HL-60 (cell line): ENCODE data around the gene PYGB.

Source experiments
- GABPA ChIP-seq: IDR thresholded peaks from 2 replicates; pipeline ENCODE4 v1.6.1; 2012; ENCODE audit warnings: low read depth
- POLR2AphosphoS5 ChIP-seq: IDR thresholded peaks from 2 replicates; pipeline ENCODE4 v1.6.1; 2012; ENCODE audit warnings: low read depth
- TF ChIP-seq, protein P1 (sequence below): IDR thresholded peaks from one replicate; pipeline ENCODE4 v1.5.1; 2011; ENCODE audit warnings: low read length, control low read depth, inconsistent platforms; ENCODE audit not compliant: insufficient read depth
- TF ChIP-seq, protein P2 (sequence below): IDR thresholded peaks from 2 replicates; pipeline ENCODE4 v1.6.1; 2012; ENCODE audit warnings: low read depth; ENCODE audit not compliant: insufficient replicate concordance

DNA sequence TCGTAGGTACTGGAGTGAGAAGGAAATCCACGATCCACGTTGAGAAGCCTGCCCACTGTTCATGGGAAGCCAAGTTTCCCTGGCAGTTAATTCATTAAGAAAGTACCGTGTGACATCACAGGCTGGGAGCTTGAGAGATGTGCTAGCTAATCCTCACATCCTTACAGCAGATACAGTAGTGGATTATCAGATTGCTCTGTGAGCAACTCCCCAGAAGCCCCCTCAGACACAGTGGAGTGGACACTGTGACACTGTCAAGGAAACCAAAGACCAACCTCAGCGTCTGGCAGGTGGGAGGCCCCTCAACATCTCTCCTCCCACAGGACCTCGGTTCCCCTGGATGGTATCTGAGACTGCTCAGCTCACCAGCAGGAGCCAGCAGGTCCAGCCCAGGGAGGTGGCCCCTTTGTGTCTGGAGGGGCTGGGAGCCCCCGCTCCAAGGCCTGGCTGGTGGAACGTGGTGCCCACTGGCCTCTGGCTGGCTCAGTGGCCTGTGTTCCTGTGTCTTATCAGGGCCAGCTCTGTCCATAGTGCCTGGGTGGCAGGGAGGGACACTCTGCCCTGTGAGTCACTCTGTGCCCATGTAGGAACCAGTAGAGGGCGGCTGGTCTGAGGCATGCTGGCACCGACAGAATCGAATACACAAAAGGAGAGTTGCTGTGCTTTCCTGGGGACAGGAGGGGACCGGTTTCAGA is 7.2 kb downstream of the PYGB start:
- no peak for TF ChIP-seq POLR2AphosphoS5
- TF ChIP-seq GABPA: no peak
- TF ChIP-seq, protein P1, sequence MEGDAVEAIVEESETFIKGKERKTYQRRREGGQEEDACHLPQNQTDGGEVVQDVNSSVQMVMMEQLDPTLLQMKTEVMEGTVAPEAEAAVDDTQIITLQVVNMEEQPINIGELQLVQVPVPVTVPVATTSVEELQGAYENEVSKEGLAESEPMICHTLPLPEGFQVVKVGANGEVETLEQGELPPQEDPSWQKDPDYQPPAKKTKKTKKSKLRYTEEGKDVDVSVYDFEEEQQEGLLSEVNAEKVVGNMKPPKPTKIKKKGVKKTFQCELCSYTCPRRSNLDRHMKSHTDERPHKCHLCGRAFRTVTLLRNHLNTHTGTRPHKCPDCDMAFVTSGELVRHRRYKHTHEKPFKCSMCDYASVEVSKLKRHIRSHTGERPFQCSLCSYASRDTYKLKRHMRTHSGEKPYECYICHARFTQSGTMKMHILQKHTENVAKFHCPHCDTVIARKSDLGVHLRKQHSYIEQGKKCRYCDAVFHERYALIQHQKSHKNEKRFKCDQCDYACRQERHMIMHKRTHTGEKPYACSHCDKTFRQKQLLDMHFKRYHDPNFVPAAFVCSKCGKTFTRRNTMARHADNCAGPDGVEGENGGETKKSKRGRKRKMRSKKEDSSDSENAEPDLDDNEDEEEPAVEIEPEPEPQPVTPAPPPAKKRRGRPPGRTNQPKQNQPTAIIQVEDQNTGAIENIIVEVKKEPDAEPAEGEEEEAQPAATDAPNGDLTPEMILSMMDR: no peak
- TF ChIP-seq, protein P2, sequence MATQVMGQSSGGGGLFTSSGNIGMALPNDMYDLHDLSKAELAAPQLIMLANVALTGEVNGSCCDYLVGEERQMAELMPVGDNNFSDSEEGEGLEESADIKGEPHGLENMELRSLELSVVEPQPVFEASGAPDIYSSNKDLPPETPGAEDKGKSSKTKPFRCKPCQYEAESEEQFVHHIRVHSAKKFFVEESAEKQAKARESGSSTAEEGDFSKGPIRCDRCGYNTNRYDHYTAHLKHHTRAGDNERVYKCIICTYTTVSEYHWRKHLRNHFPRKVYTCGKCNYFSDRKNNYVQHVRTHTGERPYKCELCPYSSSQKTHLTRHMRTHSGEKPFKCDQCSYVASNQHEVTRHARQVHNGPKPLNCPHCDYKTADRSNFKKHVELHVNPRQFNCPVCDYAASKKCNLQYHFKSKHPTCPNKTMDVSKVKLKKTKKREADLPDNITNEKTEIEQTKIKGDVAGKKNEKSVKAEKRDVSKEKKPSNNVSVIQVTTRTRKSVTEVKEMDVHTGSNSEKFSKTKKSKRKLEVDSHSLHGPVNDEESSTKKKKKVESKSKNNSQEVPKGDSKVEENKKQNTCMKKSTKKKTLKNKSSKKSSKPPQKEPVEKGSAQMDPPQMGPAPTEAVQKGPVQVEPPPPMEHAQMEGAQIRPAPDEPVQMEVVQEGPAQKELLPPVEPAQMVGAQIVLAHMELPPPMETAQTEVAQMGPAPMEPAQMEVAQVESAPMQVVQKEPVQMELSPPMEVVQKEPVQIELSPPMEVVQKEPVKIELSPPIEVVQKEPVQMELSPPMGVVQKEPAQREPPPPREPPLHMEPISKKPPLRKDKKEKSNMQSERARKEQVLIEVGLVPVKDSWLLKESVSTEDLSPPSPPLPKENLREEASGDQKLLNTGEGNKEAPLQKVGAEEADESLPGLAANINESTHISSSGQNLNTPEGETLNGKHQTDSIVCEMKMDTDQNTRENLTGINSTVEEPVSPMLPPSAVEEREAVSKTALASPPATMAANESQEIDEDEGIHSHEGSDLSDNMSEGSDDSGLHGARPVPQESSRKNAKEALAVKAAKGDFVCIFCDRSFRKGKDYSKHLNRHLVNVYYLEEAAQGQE: no peak
